DOHH2 (cell line): ENCODE measurements around the gene ARAP3.

Source experiments
- EZH2phosphoT487 ChIP-seq: fragments of 200-600 bp; sonication (generic); IDR thresholded peaks from 2 replicates; pipeline ENCODE4 v1.6.1; 2017; ENCODE audit warnings: borderline replicate concordance, mild to moderate bottlenecking, antibody characterized with exemption, low read length, moderate library complexity, mixed read lengths
- TF ChIP-seq, protein P1 (sequence below): fragments of 200-600 bp; sonication (generic); IDR thresholded peaks from one replicate; pipeline ENCODE4 v1.5.1; 2014; ENCODE audit warnings: antibody characterized with exemption, mild to moderate bottlenecking, low read depth, low read length; ENCODE audit not compliant: poor library complexity, severe bottlenecking

GRCh38 chr5:141633871-141634561 lies 48.0 kb downstream of the ARAP3 start:
- TF ChIP-seq, protein P1, sequence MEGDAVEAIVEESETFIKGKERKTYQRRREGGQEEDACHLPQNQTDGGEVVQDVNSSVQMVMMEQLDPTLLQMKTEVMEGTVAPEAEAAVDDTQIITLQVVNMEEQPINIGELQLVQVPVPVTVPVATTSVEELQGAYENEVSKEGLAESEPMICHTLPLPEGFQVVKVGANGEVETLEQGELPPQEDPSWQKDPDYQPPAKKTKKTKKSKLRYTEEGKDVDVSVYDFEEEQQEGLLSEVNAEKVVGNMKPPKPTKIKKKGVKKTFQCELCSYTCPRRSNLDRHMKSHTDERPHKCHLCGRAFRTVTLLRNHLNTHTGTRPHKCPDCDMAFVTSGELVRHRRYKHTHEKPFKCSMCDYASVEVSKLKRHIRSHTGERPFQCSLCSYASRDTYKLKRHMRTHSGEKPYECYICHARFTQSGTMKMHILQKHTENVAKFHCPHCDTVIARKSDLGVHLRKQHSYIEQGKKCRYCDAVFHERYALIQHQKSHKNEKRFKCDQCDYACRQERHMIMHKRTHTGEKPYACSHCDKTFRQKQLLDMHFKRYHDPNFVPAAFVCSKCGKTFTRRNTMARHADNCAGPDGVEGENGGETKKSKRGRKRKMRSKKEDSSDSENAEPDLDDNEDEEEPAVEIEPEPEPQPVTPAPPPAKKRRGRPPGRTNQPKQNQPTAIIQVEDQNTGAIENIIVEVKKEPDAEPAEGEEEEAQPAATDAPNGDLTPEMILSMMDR: no peak
- TF ChIP-seq EZH2phosphoT487: no peak
